Testis (tissue), 3 donors: ENCODE data around the gene PUM1. TPM values are rescaled to one million over a fixed set of nuclear protein-coding genes. Genes with fewer than 3 reads are reported as not detected.

Experiments used
- DNase-seq: peaks from one replicate; pipeline ENCODE4 v3.0.0-alpha.2; 2019
- H3K27ac ChIP-seq, 2 donors: fragments of 200-600 bp; sonication (generic); one replicate each; pipeline ENCODE4 v1.5.1; 2019
- H3K27me3 ChIP-seq: fragments of 200-600 bp; sonication (generic); one replicate; pipeline ENCODE4 v1.5.1; 2019
- H3K36me3 ChIP-seq: fragments of 200-600 bp; sonication (generic); one replicate; pipeline ENCODE4 v1.5.1; 2017; ENCODE audit warnings: low read depth; ENCODE audit errors: missing control alignments
- H3K4me1 ChIP-seq: fragments of 200-600 bp; sonication (generic); one replicate; pipeline ENCODE4 v1.5.1; 2019
- H3K4me3 ChIP-seq, 2 donors: fragments of 200-600 bp; sonication (generic); one replicate each; pipeline ENCODE4 v1.5.1; 2017 to 2019
- H3K9me3 ChIP-seq: fragments of 200-600 bp; sonication (generic); one replicate; pipeline ENCODE4 v1.5.1; 2017
- POLR2A ChIP-seq: fragments of 450-650 bp; IDR thresholded peaks from one replicate; pipeline ENCODE4 v1.6.1; 2017; ENCODE audit warnings: antibody characterized with exemption, mild to moderate bottlenecking, moderate library complexity
- WGBS, 2 donors: methylation state at CpG; one replicate each; pipeline ENCODE4 v1.1.5; 2018; 5-methylcytosine and 5-hydroxymethylcytosine counted together
- intact Hi-C: fragments of 100-400 bp; cut with DNase I; formaldehyde crosslinking; loops from one replicate; pipeline ENCODE4 v1.15.1; 2023; ENCODE audit warnings: low total_unique reads
- polyA plus RNA-seq: library from polyadenylated mRNA; stranded (reverse); fragments of 350-450 nt; fragmentation: Illumina TruSeq; extraction: RNeasy Lipid Tissue Mini Kit (QIAGEN cat#74804); gene quantifications from one replicate; pipeline ENCODE4 v1.2.3, GENCODE V29; 2014; ENCODE audit warnings: low read depth, low replicate concordance; ENCODE audit not compliant: insufficient read depth
- small RNA-seq, 2 donors: library from RNA; depleted of rRNA; stranded (forward); fragments of <200 nt; gene quantifications; one replicate each; pipeline ENCODE3, GENCODE V24; 2016
- total RNA-seq, 2 donors: library from RNA; depleted of rRNA; stranded (reverse); fragments of >200 nt; gene quantifications; one replicate each; pipeline ENCODE4 v1.2.3, GENCODE V29; 2016
- TF ChIP-seq, protein P1 (sequence below), 3 experiments: fragments of 450-650 bp in 2 of 3; fragments of 200-600 bp in 1 of 3; sonication (generic) in 1 of 3; IDR thresholded peaks; one replicate each; pipeline ENCODE4 v1.5.1; 2016 to 2019; ENCODE audit warnings: antibody characterized with exemption in 3 of 3, mild to moderate bottlenecking in 2 of 3, moderate library complexity in 1 of 3

PUM1 gene
- total and polyA plus RNA-seq, 3 donors from 2014 or later = 41.3 to 89.0 (median 70.5) TPM

GRCh38 chr1:30883389-30884172, 181.9 kb downstream of the PUM1 start:
- Histone ChIP-seq H3K4me3 (no peak overlapping the region), H3K36me3 (no peaks in the 10 kb centered on the region), H3K9me3 (no peaks in the 10 kb centered on the region), H3K4me1 (peaks cover under 1% of the 10 kb centered on the region), H3K27ac (no peak overlapping the region), H3K27me3 (no peaks in the 10 kb centered on the region)
- no peak for TF ChIP-seq POLR2A
- TF ChIP-seq, protein P1, sequence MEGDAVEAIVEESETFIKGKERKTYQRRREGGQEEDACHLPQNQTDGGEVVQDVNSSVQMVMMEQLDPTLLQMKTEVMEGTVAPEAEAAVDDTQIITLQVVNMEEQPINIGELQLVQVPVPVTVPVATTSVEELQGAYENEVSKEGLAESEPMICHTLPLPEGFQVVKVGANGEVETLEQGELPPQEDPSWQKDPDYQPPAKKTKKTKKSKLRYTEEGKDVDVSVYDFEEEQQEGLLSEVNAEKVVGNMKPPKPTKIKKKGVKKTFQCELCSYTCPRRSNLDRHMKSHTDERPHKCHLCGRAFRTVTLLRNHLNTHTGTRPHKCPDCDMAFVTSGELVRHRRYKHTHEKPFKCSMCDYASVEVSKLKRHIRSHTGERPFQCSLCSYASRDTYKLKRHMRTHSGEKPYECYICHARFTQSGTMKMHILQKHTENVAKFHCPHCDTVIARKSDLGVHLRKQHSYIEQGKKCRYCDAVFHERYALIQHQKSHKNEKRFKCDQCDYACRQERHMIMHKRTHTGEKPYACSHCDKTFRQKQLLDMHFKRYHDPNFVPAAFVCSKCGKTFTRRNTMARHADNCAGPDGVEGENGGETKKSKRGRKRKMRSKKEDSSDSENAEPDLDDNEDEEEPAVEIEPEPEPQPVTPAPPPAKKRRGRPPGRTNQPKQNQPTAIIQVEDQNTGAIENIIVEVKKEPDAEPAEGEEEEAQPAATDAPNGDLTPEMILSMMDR (IDR thresholded peaks at IDR 0.05) = no peak
- DNase-seq = no peak
- intact Hi-C loops = no loop called here
- 75 to 82% methylated on average over 8 to 18 of the region's 18 CpGs for WGBS, 2 donors

GRCh38 chr1:30882678-30883388, 182.7 kb downstream of the PUM1 start:
- no peaks in the 10 kb centered on the region for H3K36me3 ChIP-seq
- no peaks in the 10 kb centered on the region for H3K9me3 ChIP-seq
- H3K4me3 ChIP-seq = no peak overlapping the region
- TF ChIP-seq, protein P1 (IDR thresholded peaks at IDR 0.05) = no peak
- TF ChIP-seq POLR2A = no peak
- DNase-seq = no peak
- WGBS, 2 donors = 68 to 72% methylated on average over 14 of the region's 14 CpGs
- H3K27me3 ChIP-seq = no peaks in the 10 kb centered on the region
- intact Hi-C loops = no loop called here
- H3K27ac ChIP-seq = no peak overlapping the region
- no peaks in the 10 kb centered on the region for H3K4me1 ChIP-seq

Small RNA genes within 50 kb of the gene (small RNA-seq; reads per million reads assigned to genes)
- gene AL356320.1 (0 reads per million in 2 donors), gene RN7SL371P (0 reads per million in 2 donors)

Other genes with a start within 250 kb of the PUM1 start
- 1 to 10 TPM; 3.9 to 6.9 TPM for gene SDC3, start 157.0 kb downstream of the PUM1 start, total RNA-seq
- 21.2 TPM for gene SDC3, start 157.0 kb downstream of the PUM1 start, polyA plus RNA-seq
- 1 to 10 TPM in 1 of 2 donors, under 1 TPM in 1; 0.39 to 1.4 TPM for gene NKAIN1, start 174.2 kb upstream of the PUM1 start, total RNA-seq
- gene NKAIN1, start 174.2 kb upstream of the PUM1 start, polyA plus RNA-seq = 1.5 TPM
- 10 to 100 TPM; 65.3 to 75.1 TPM for gene SNRNP40, start 231.1 kb upstream of the PUM1 start, total RNA-seq
- 52.8 TPM for gene SNRNP40, start 231.1 kb upstream of the PUM1 start, polyA plus RNA-seq
- 10 to 100 TPM; 61.1 to 75.0 TPM for gene ZCCHC17, start 231.3 kb upstream of the PUM1 start, total RNA-seq
- gene ZCCHC17, start 231.3 kb upstream of the PUM1 start, polyA plus RNA-seq = 105 TPM